H9 (cell line): ENCODE results near the gene PTEN. TPM values are rescaled to one million over a fixed set of nuclear protein-coding genes. Genes with fewer than 3 reads are reported as not detected.
A peak's percentile ranks its signal among the peaks of the same experiment; 100 is the strongest.

Experiments used
- DNase-seq: peaks from one replicate; pipeline ENCODE4 v3.0.0-alpha.2; 2017
- H2AFZ ChIP-seq: one replicate; pipeline ENCODE4 v1.6.1; 2013; ENCODE audit warnings: mild to moderate bottlenecking, low read length, control low read depth, moderate library complexity
- H2AK5ac ChIP-seq: 2 replicates; pipeline ENCODE4 v1.6.1; 2013; ENCODE audit warnings: low read length, control low read depth, mixed read lengths; ENCODE audit not compliant: insufficient read length
- H2BK120ac ChIP-seq: one replicate; pipeline ENCODE4 v1.6.1; 2013; ENCODE audit warnings: low read depth, mild to moderate bottlenecking, low read length, control low read depth, inconsistent platforms; ENCODE audit not compliant: poor library complexity, severe bottlenecking
- H2BK12ac ChIP-seq: 2 replicates; pipeline ENCODE4 v1.6.1; 2013; ENCODE audit warnings: low read length, control low read depth, mixed read lengths, low read depth; ENCODE audit not compliant: insufficient read length
- H2BK15ac ChIP-seq: 2 replicates; pipeline ENCODE4 v1.6.1; 2013; ENCODE audit warnings: low read depth, low read length, control low read depth
- H2BK20ac ChIP-seq: one replicate; pipeline ENCODE4 v1.6.1; 2013; ENCODE audit warnings: low read depth, mild to moderate bottlenecking, low read length, control low read depth, inconsistent platforms; ENCODE audit not compliant: poor library complexity, severe bottlenecking
- H2BK5ac ChIP-seq: 2 replicates; pipeline ENCODE4 v1.6.1; 2013; ENCODE audit warnings: low read length, control low read depth, mixed read lengths; ENCODE audit not compliant: insufficient read length
- H3K14ac ChIP-seq: 2 replicates; pipeline ENCODE4 v1.6.1; 2013; ENCODE audit warnings: low read length, control low read depth; ENCODE audit not compliant: insufficient read depth
- H3K18ac ChIP-seq: 2 replicates; pipeline ENCODE4 v1.6.1; 2013; ENCODE audit warnings: low read depth, mild to moderate bottlenecking, mixed read lengths, low read length, control low read depth; ENCODE audit not compliant: insufficient read length
- H3K23ac ChIP-seq: 2 replicates; pipeline ENCODE4 v1.6.1; 2013; ENCODE audit warnings: low read length, control low read depth, mixed read lengths, low read depth; ENCODE audit not compliant: insufficient read length
- H3K23me2 ChIP-seq: 2 replicates; pipeline ENCODE4 v1.6.1; 2013; ENCODE audit warnings: low read depth, mild to moderate bottlenecking, mixed read lengths, low read length, control low read depth; ENCODE audit not compliant: insufficient read length, poor library complexity, severe bottlenecking
- H3K27ac ChIP-seq: 2 replicates; pipeline ENCODE4 v1.5.1; 2013; ENCODE audit warnings: low read length, control low read depth, mixed read lengths, low read depth; ENCODE audit not compliant: insufficient read length
- H3K27me3 ChIP-seq: 2 replicates; pipeline ENCODE4 v1.6.1; 2013; ENCODE audit warnings: low read length, control low read depth, inconsistent platforms; ENCODE audit not compliant: insufficient read depth
- H3K4ac ChIP-seq: 2 replicates; pipeline ENCODE4 v1.6.1; 2013; ENCODE audit warnings: low read depth, mild to moderate bottlenecking, control low read depth, inconsistent platforms, low read length, moderate library complexity
- H3K4me1 ChIP-seq: 2 replicates; pipeline ENCODE4 v1.6.1; 2013; ENCODE audit warnings: low read length, control low read depth, inconsistent platforms; ENCODE audit not compliant: insufficient read depth
- H3K4me2 ChIP-seq: 2 replicates; pipeline ENCODE4 v1.6.1; 2013; ENCODE audit warnings: low read length, control low read depth, mixed read lengths; ENCODE audit not compliant: insufficient read length, insufficient read depth
- H3K56ac ChIP-seq: 2 replicates; pipeline ENCODE4 v1.6.1; 2013; ENCODE audit warnings: low read depth, mild to moderate bottlenecking, mixed read lengths, low read length, control low read depth; ENCODE audit not compliant: insufficient read length
- H3K79me1 ChIP-seq: 2 replicates; pipeline ENCODE4 v1.6.1; 2013; ENCODE audit warnings: low read depth, mild to moderate bottlenecking, moderate library complexity, low read length, control low read depth, inconsistent platforms; ENCODE audit not compliant: insufficient read depth, poor library complexity, severe bottlenecking
- H3K79me2 ChIP-seq: 2 replicates; pipeline ENCODE4 v1.6.1; 2013; ENCODE audit warnings: low read length, control low read depth, inconsistent platforms; ENCODE audit not compliant: insufficient read depth
- H3K9ac ChIP-seq: 2 replicates; pipeline ENCODE4 v1.6.1; 2013; ENCODE audit warnings: low read length, control low read depth, mixed read lengths; ENCODE audit not compliant: insufficient read length; ENCODE audit errors: extremely low read depth
- H3K9me3 ChIP-seq: one replicate; pipeline ENCODE4 v1.6.1; 2013; ENCODE audit warnings: low read depth, low read length, inconsistent platforms; ENCODE audit not compliant: control insufficient read depth
- H3T11ph ChIP-seq: one replicate; pipeline ENCODE4 v1.6.1; 2013; ENCODE audit warnings: mild to moderate bottlenecking, low read length, control low read depth, inconsistent platforms
- H4K20me1 ChIP-seq: one replicate; pipeline ENCODE4 v1.6.1; 2013; ENCODE audit not compliant: control insufficient read depth, insufficient read length, insufficient read depth
- H4K5ac ChIP-seq: 2 replicates; pipeline ENCODE4 v1.6.1; 2013; ENCODE audit warnings: low read depth, mild to moderate bottlenecking, mixed read lengths, low read length, control low read depth; ENCODE audit not compliant: insufficient read length
- H4K8ac ChIP-seq: replicated peaks from 2 replicates; pipeline ENCODE4 v1.6.1; 2013; ENCODE audit warnings: low read length, control low read depth, mixed read lengths, low read depth; ENCODE audit not compliant: insufficient read length
- H4K91ac ChIP-seq: 2 replicates; pipeline ENCODE4 v1.6.1; 2013; ENCODE audit warnings: low read depth, mild to moderate bottlenecking, moderate library complexity, mixed read lengths, low read length, control low read depth; ENCODE audit not compliant: insufficient read length
- H3K27ac Mint-ChIP-seq, 3 experiments: 2 replicates in 2 of 3; 3 replicates in 1 of 3; pipeline ENCODE4 v1.8.0; 2020 to 2021; ENCODE audit warnings: mixed read lengths in 3 of 3, mild to moderate bottlenecking in 1 of 3, moderate library complexity in 1 of 3
- H3K27me3 Mint-ChIP-seq: 2 replicates; pipeline ENCODE4 v1.8.0; 2021; ENCODE audit warnings: low read depth, mild to moderate bottlenecking, moderate library complexity, mixed read lengths
- H3K36me3 Mint-ChIP-seq, 3 experiments: 2 replicates in 2 of 3; 3 replicates in 1 of 3; pipeline ENCODE4 v1.8.0; 2020 to 2021; ENCODE audit warnings: low read depth in 3 of 3, mixed read lengths in 3 of 3; ENCODE audit not compliant: insufficient read depth in 1 of 3
- H3K4me1 Mint-ChIP-seq, 2 experiments: 2 replicates each; pipeline ENCODE4 v1.8.0; 2020; ENCODE audit warnings: mixed read lengths in 2 of 2
- H3K4me3 Mint-ChIP-seq, 2 experiments: 2 replicates in 1 of 2; 3 replicates in 1 of 2; pipeline ENCODE4 v1.8.0; 2020 to 2021; ENCODE audit warnings: mild to moderate bottlenecking in 2 of 2, mixed read lengths in 2 of 2, moderate library complexity in 1 of 2
- H3K9me3 Mint-ChIP-seq, 2 experiments: 2 replicates in 1 of 2; 3 replicates in 1 of 2; pipeline ENCODE4 v1.8.0; 2020; ENCODE audit warnings: mild to moderate bottlenecking in 2 of 2, mixed read lengths in 2 of 2, moderate library complexity in 1 of 2
- WGBS: extraction: QIAGEN DNeasy Blood & Tissue Kit; methylation state at CpG from one replicate; pipeline ENCODE4 v1.1.7; 2013; ENCODE audit warnings: missing lambda C conversion rate, low lambda C conversion rate, mixed read lengths; ENCODE audit not compliant: insufficient read length; ENCODE audit errors: extremely low coverage; 5-methylcytosine and 5-hydroxymethylcytosine counted together
- total RNA-seq: library from RNA; stranded (reverse); gene quantifications from 2 replicates; pipeline ENCODE4 v1.2.1, GENCODE V29; 2021
- TF ChIP-seq, protein P1 (sequence below): fragments of 200-600 bp; sonication (generic); conservative IDR thresholded peaks from 3 replicates; pipeline ENCODE4 v1.8.0; 2021; ENCODE audit warnings: antibody characterized with exemption, mild to moderate bottlenecking

PTEN gene
- total RNA-seq, 1 experiment from 2014 or later = 52.8 TPM

DNA sequence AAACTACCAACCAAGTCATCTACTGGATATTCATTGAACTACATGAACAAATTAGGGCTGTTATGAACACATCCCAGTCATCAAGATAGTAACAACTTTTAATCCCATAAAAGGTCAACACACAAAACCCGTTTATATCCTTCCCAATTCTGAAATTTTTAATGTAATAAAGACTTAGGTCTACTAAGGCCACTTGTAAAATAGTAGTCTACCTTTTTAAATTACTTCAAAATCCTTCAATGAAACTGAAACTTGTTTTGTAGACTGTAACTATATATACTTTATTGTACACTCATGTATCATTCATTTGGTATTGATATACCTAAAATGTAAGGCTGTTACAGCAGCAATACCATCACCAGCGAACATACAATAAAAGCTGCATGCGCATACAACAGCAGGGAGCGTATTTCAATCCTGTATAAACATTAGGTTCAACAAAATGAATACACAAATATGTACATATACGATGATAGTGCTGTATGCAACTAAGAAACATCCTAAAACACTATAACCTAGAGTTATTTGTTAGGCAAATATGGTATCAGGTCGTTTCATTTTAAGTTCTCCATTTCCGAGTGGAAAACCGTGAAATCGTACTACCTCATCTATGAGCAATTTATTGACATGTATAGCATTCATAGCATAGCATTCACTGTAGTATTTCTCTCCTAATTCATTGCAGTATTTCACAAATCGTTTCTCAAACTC, 46.4 kb upstream of the PTEN start:
- H3K4me1 Mint-ChIP-seq = peaks cover 19 to 20% of the 10 kb centered on the region in 2 experiments
- no peak overlapping the region for H3K23ac ChIP-seq
- no peaks in the 10 kb centered on the region for H3K27me3 ChIP-seq
- H3K4me1 ChIP-seq = no peaks in the 10 kb centered on the region
- peak overlapping the region; percentile 90 for H3K9ac ChIP-seq
- H3K27ac ChIP-seq = peak overlapping the region; percentile 15
- peaks cover 6% of the 10 kb centered on the region for H3K23me2 ChIP-seq
- H3K14ac ChIP-seq = peak overlapping the region; percentile 80; the same call in 1 of the 2 replicates
- H3K4ac ChIP-seq = no peak overlapping the region
- H2BK15ac ChIP-seq = no peak overlapping the region
- H3K9me3 Mint-ChIP-seq = no peaks in the 10 kb centered on the region
- H4K8ac ChIP-seq = no peak overlapping the region
- peak overlapping the region; percentile 95 to 99 (median 98) for H3K27ac Mint-ChIP-seq
- H4K20me1 ChIP-seq = no peaks in the 10 kb centered on the region
- no peak overlapping the region for H3K56ac ChIP-seq
- H3K36me3 Mint-ChIP-seq = peaks cover 6 to 14% (median 9%) of the 10 kb centered on the region in 3 experiments
- H2AFZ ChIP-seq = no peak overlapping the region
- H4K5ac ChIP-seq = no peak overlapping the region
- H2BK20ac ChIP-seq = no peak overlapping the region
- H3K9me3 ChIP-seq = no peaks in the 10 kb centered on the region
- no peak overlapping the region for H2BK12ac ChIP-seq
- peak overlapping the region; percentile 68 for H3K4me2 ChIP-seq
- H2AK5ac ChIP-seq = no peak overlapping the region
- H3K4me3 Mint-ChIP-seq = peak overlapping the region; percentile 96 to 97
- TF ChIP-seq, protein P1, sequence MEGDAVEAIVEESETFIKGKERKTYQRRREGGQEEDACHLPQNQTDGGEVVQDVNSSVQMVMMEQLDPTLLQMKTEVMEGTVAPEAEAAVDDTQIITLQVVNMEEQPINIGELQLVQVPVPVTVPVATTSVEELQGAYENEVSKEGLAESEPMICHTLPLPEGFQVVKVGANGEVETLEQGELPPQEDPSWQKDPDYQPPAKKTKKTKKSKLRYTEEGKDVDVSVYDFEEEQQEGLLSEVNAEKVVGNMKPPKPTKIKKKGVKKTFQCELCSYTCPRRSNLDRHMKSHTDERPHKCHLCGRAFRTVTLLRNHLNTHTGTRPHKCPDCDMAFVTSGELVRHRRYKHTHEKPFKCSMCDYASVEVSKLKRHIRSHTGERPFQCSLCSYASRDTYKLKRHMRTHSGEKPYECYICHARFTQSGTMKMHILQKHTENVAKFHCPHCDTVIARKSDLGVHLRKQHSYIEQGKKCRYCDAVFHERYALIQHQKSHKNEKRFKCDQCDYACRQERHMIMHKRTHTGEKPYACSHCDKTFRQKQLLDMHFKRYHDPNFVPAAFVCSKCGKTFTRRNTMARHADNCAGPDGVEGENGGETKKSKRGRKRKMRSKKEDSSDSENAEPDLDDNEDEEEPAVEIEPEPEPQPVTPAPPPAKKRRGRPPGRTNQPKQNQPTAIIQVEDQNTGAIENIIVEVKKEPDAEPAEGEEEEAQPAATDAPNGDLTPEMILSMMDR = no peak
- no peak overlapping the region for H2BK5ac ChIP-seq
- H2BK120ac ChIP-seq = no peak overlapping the region
- no peaks in the 10 kb centered on the region for H3K79me1 ChIP-seq
- WGBS = no CpG with 5 or more reads among the region's 10 CpGs
- DNase-seq = no peak
- no peak overlapping the region for H4K91ac ChIP-seq
- no peak overlapping the region for H3K18ac ChIP-seq
- peaks cover 2% of the 10 kb centered on the region; the same call in 1 of the 2 replicates for H3K27me3 Mint-ChIP-seq
- no peak overlapping the region for H3T11ph ChIP-seq
- peaks cover 21% of the 10 kb centered on the region; the same call in 1 of the 2 replicates for H3K79me2 ChIP-seq
